Kidney epithelial cell (primary cell): Measurements from ENCODE around the gene ARHGAP21. TPM values are rescaled to one million over a fixed set of nuclear protein-coding genes. Genes with fewer than 3 reads are reported as not detected.

Source experiments
- DNase-seq: peaks from one replicate; pipeline ENCODE4 v3.0.0-alpha.2; 2010; ENCODE audit warnings: low read depth
- H3K27me3 ChIP-seq: 2 replicates; pipeline ENCODE4 v1.6.0; 2011; ENCODE audit warnings: low read length; ENCODE audit not compliant: control insufficient read depth, insufficient read depth
- H3K36me3 ChIP-seq: 2 replicates; pipeline ENCODE4 v1.5.1; 2011; ENCODE audit warnings: low read length; ENCODE audit not compliant: control insufficient read depth, insufficient read depth
- H3K4me3 ChIP-seq: 2 replicates; pipeline ENCODE4 v1.5.1; 2011; ENCODE audit warnings: low read depth, mild to moderate bottlenecking, control low read depth, low read length
- total RNA-seq: library from RNA; depleted of rRNA; stranded (reverse); fragments of >200 nt; gene quantifications from 2 replicates; pipeline ENCODE4 v1.2.3, GENCODE V29; 2015
- TF ChIP-seq, protein P1 (sequence below): IDR thresholded peaks from 2 replicates; pipeline ENCODE4 v1.5.1; 2011; ENCODE audit warnings: mild to moderate bottlenecking, moderate library complexity, low read length, control low read depth, inconsistent platforms; ENCODE audit not compliant: insufficient read depth, poor library complexity, severe bottlenecking

Gene ARHGAP21
- total RNA-seq, 1 donor from 2014 or later: 71.8 TPM

DNA sequence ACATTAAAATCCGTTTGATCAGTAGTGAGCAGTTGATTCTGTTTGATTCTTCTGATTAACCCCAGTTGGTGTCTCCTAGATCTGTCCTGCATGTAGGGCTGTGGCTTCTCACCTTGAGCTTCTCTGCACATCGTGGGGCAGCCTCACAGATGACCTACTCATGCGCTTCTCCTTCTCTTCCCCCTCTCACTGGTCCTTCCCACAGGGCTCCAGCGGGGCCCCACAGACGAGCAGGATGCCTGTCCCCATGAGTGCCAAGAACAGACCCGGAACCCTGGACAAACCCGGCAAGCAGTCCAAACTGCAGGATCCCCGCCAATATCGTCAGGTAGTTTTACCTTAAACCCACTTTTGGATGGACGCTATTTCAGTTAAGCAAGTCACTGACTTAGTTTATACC is 178.9 kb downstream of the ARHGAP21 start:
- H3K27me3 ChIP-seq: no peaks in the 10 kb centered on the region
- H3K36me3 ChIP-seq: no peaks in the 10 kb centered on the region
- TF ChIP-seq, protein P1, sequence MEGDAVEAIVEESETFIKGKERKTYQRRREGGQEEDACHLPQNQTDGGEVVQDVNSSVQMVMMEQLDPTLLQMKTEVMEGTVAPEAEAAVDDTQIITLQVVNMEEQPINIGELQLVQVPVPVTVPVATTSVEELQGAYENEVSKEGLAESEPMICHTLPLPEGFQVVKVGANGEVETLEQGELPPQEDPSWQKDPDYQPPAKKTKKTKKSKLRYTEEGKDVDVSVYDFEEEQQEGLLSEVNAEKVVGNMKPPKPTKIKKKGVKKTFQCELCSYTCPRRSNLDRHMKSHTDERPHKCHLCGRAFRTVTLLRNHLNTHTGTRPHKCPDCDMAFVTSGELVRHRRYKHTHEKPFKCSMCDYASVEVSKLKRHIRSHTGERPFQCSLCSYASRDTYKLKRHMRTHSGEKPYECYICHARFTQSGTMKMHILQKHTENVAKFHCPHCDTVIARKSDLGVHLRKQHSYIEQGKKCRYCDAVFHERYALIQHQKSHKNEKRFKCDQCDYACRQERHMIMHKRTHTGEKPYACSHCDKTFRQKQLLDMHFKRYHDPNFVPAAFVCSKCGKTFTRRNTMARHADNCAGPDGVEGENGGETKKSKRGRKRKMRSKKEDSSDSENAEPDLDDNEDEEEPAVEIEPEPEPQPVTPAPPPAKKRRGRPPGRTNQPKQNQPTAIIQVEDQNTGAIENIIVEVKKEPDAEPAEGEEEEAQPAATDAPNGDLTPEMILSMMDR: no peak
- no peak overlapping the region for H3K4me3 ChIP-seq
- DNase-seq: no peak

GRCh38 chr10:24542314-24543270 is 181.1 kb downstream of the ARHGAP21 start:
- TF ChIP-seq, protein P1: no peak
- no peaks in the 10 kb centered on the region for H3K27me3 ChIP-seq
- no peak overlapping the region for H3K4me3 ChIP-seq
- H3K36me3 ChIP-seq: no peaks in the 10 kb centered on the region
- no peak for DNase-seq

- Histone ChIP-seq H3K4me3 (no peak overlapping the region), H3K36me3 (no peaks in the 10 kb centered on the region), H3K27me3 (no peaks in the 10 kb centered on the region)
- TF ChIP-seq, protein P1: no peak
- no peak for DNase-seq
Measured at GRCh38 chr10:24541239-24541753, 182.4 kb downstream of the ARHGAP21 start.

DNA sequence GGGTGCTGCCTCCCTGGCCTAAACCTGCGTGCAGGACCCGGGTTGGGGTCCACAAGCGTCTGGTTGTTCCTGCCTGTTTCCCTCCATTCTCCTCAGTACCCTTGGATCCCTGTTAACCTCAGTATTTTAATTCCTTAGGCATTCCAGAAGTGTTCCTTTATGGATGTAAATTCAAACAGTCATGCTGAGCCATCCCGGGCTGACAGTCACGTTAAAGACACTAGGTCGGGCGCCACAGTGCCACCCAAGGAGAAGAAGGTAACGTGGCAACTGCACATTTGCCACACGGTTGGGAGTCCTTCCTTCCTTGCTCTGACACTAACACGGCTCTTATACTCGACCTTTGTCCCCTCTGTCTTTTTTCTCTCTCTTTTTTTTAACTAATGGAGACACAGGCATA is 187.1 kb downstream of the ARHGAP21 start:
- Histone ChIP-seq H3K27me3 (no peaks in the 10 kb centered on the region), H3K4me3 (no peak overlapping the region), H3K36me3 (no peaks in the 10 kb centered on the region)
- TF ChIP-seq, protein P1: no peak
- no peak for DNase-seq

- TF ChIP-seq, protein P1: no peak
- DNase-seq: no peak
- H3K27me3 ChIP-seq: no peaks in the 10 kb centered on the region
- H3K4me3 ChIP-seq: no peak overlapping the region
- no peaks in the 10 kb centered on the region for H3K36me3 ChIP-seq
Measured at GRCh38 chr10:24533981-24534380, 189.7 kb downstream of the ARHGAP21 start.

Other genes with a start within 250 kb of the ARHGAP21 start
- gene PRTFDC1, start 228.7 kb upstream of the ARHGAP21 start, total RNA-seq: 9.6 and 9.9 TPM in 2 replicates